ENCODE results near the gene OPRD1. TPM values are rescaled to one million over a fixed set of nuclear protein-coding genes. Genes with fewer than 3 reads are reported as not detected.
"Not testable (repeated sequence)": the region's sequence is repeated elsewhere in the genome, so short reads cannot be mapped to it uniquely, and the experiment has no call there.

The OPRD1 gene
- total RNA-seq, 1 donor from 2014 or later, result not detected

DNA sequence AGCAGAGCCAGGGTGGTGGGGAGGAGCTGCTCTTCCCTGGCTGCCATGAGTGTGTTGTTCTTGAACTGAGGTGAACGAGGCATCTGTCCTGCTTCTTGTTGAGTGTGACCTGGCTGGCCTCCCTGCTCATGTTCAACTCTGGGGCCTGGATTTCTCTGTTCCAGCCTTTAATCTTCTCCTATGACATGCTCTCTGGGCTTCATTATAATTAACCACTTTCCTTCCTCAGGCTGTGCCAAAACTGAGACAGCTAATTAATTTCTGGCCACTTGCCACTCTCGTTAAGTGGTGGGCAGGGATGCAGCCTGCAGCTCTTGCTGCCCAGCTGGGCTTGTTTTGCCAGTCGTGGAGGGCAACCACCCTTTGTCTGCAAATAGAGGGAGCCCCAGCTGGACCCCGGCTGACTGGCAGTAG, 23.3 kb downstream of the OPRD1 start:
- intact Hi-C loops (cut with DNase I), result no loop called here

GRCh38 chr1:28836421-28836956, 24.5 kb downstream of the OPRD1 start:
- no peak for DNase-seq (ENCODE audit: low spot score)
- intact Hi-C loops (cut with DNase I), result no loop called here

More for the DNA sequence above, 23.3 kb downstream of the OPRD1 start:
- DNase-seq (ENCODE audit: low spot score), result no peak

DNA sequence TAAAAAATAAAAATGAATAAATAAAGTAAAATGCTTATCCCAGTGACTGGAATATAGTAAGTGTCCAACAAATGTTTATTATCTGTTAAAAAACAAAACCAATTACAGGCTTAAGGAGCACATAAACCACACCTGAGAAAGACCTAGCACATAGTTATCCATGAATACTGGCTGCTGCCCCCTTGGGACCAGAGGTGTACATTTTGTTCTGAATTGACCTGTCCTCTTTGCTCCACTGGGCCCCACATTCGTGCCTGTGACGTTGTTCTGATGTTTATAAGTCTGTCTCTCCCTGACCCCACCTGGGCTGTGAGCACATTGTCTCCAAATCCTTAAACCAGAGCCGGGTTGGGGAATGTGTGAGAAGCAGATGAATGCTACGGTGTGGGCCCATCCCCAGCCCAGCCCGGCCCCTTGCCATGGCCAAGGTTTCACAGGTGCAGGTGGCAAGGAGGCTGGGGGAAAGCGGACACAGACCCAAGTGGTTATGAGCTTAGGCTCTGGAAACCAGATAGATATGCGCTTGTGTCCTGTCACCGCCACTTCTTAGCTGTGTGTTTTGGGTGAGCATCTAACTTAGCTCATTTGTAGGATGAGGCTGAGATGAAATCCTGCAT, 29.1 kb downstream of the OPRD1 start:
- DNase-seq (ENCODE audit: low spot score), result no peak
- intact Hi-C loops (cut with DNase I), result no loop called here

GRCh38 chr1:28845786-28846543, 34.0 kb downstream of the OPRD1 start:
- intact Hi-C loops (cut with DNase I), result no loop called here
- DNase-seq (ENCODE audit: low spot score), result no peak

DNA sequence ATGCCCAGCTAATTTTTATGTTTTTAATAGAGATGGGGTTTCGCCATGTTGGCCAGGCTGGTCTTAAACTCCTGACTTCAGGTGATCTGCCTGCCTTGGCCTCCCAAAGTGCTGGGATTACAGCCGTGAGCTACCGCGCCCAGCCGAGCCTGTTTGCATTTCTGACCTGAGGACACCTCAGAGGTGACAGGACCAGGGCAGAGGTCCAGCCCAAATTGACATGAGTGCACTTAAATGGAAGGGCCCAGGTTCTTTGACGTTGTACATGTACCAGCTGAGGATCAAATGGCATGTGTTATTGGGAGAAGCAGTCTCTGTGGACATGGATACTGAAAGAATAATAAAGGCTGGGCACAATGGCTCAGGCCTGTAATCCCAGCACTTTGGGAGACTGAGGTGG, 35.2 kb downstream of the OPRD1 start:
- intact Hi-C loops (cut with DNase I), result not testable (repeated sequence)

GRCh38 chr1:28848416-28848815, 36.4 kb downstream of the OPRD1 start:
- no peak for DNase-seq (ENCODE audit: low spot score)
- intact Hi-C loops (cut with DNase I), result no loop called here

More for the DNA sequence above, 35.2 kb downstream of the OPRD1 start:
- DNase-seq (ENCODE audit: low spot score), result not testable (repeated sequence)

- DNase-seq (ENCODE audit: low spot score), result no peak
- intact Hi-C loops (cut with DNase I), result no loop called here
These were observed 41.2 kb downstream of the OPRD1 start for GRCh38 chr1:28853093-28853742.

DNA sequence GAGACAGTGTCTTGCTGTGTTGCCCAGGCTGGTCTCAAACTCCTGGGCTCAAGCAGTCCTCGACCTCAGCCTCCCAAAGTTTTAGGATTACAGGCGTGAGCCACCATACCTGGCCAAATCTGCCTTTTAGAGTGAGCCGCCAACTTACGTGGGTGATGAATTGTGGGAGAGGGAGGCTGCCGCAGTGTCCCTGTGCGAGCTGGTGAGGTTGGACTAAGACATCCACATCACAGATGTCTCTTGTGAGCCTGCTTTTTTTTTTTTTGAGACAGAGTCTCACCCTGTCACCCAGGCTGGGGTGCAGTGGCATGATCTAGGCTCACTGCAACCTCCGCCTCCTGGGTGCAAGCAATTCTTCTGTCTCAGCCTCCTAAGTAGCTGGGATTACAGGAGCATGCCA, 42.4 kb downstream of the OPRD1 start:
- intact Hi-C loops (cut with DNase I); DNase-seq (ENCODE audit: low spot score): not testable (repeated sequence)

- intact Hi-C loops (cut with DNase I), result no loop called here
- no peak for DNase-seq (ENCODE audit: low spot score)
These were observed 43.1 kb downstream of the OPRD1 start for GRCh38 chr1:28855046-28855445.

GRCh38 chr1:28855469-28855951, 43.5 kb downstream of the OPRD1 start:
- DNase-seq (ENCODE audit: low spot score), result no peak
- intact Hi-C loops (cut with DNase I), result no loop called here

DNA sequence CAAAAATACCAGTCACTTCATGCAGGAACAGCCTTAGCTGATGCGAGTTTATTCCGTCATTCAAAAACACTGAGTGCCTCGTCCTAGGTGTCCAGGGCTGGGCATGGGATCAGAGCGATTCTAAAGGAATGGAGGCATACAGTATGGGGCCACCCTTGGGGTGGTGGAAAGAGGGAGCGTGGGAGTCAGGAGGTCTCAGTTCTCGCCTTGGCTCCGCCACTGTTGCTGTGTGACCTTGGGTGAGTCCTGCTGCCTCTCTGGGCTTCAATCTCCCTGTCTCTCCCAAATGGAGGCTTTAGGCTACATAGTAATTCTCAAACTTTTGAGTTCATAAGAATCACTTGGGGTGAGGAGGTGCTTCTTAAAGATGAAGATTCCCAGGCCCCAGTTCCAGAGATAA, 44.0 kb downstream of the OPRD1 start:
- DNase-seq (ENCODE audit: low spot score), result no peak
- intact Hi-C loops (cut with DNase I), result no loop called here

- intact Hi-C loops (cut with DNase I), result no loop called here
- DNase-seq (ENCODE audit: low spot score), result no peak
These were observed 48.5 kb downstream of the OPRD1 start for GRCh38 chr1:28860332-28861073.

GRCh38 chr1:28862571-28863403, 50.8 kb downstream of the OPRD1 start:
- no peak for DNase-seq (ENCODE audit: low spot score)
- intact Hi-C loops (cut with DNase I), result no loop called here

GRCh38 chr1:28864695-28865094, 52.7 kb downstream of the OPRD1 start:
- no peak for DNase-seq (ENCODE audit: low spot score)
- intact Hi-C loops (cut with DNase I), result no loop called here

- no peak for DNase-seq (ENCODE audit: low spot score)
- intact Hi-C loops (cut with DNase I), result no loop called here
These were observed 54.2 kb downstream of the OPRD1 start for GRCh38 chr1:28865997-28866650.

DNA sequence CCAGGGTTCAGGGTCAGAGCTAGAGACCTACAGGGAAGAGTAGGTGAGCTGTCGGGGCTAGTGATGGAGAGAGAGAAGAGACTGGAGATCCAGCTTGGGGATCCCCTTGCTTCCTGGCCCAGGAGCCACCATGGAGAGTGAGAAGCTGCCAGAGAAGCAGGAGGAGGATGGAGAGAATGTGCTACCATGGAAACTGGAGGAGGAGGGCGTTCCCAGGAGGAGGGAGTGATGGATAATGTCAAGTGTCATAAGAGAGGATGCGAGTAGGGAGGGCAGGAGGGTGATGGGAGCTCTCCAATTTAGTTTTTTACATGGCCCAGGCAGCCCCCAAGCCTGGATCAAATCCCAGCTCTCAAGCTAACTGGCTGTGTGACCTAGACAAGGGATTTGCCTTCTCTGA, 55.9 kb downstream of the OPRD1 start:
- no peak for DNase-seq (ENCODE audit: low spot score)
- intact Hi-C loops (cut with DNase I), result no loop called here

- intact Hi-C loops (cut with DNase I), result loop anchor here (10.0 kb wide), 1 partner anchor 225 kb away; the partner anchor contains the start of genes RNU11 and TAF12
- no peak for DNase-seq (ENCODE audit: low spot score)
These were observed 58.0 kb downstream of the OPRD1 start for GRCh38 chr1:28869952-28870351.
